Trophoblast cell (in vitro differentiated cells and primary cell): ENCODE measurements around the gene ARHGEF11.

Source experiments
- DNase-seq, 2 donors: peaks; one replicate each; pipeline ENCODE4 v3.0.0-alpha.2; 2016
- H2AFZ ChIP-seq: 2 replicates; pipeline ENCODE4 v1.6.1; 2013; ENCODE audit warnings: low read length, moderate library complexity, mild to moderate bottlenecking; ENCODE audit not compliant: insufficient read depth, poor library complexity
- H2AK5ac ChIP-seq: 2 replicates; pipeline ENCODE4 v1.6.1; 2013; ENCODE audit warnings: mild to moderate bottlenecking, low read length
- H2BK120ac ChIP-seq: 2 replicates; pipeline ENCODE4 v1.6.1; 2013; ENCODE audit warnings: low read length, mild to moderate bottlenecking, moderate library complexity; ENCODE audit not compliant: insufficient read depth, poor library complexity
- H2BK12ac ChIP-seq: 2 replicates; pipeline ENCODE4 v1.6.1; 2013; ENCODE audit warnings: mild to moderate bottlenecking, low read length, moderate library complexity
- H2BK5ac ChIP-seq: 2 replicates; pipeline ENCODE4 v1.6.1; 2013; ENCODE audit warnings: low read length, low read depth, moderate library complexity, mild to moderate bottlenecking; ENCODE audit not compliant: poor library complexity
- H3K14ac ChIP-seq: 2 replicates; pipeline ENCODE4 v1.6.1; 2013; ENCODE audit warnings: mild to moderate bottlenecking, low read length
- H3K18ac ChIP-seq: 2 replicates; pipeline ENCODE4 v1.6.1; 2013; ENCODE audit warnings: mild to moderate bottlenecking, low read length
- H3K23ac ChIP-seq: 2 replicates; pipeline ENCODE4 v1.6.1; 2013; ENCODE audit warnings: low read length
- H3K27ac ChIP-seq: 2 replicates; pipeline ENCODE4 v1.5.1; 2013; ENCODE audit warnings: low read depth, mild to moderate bottlenecking, inconsistent platforms, low read length, moderate library complexity
- H3K27me3 ChIP-seq: 2 replicates; pipeline ENCODE4 v1.6.1; 2013; ENCODE audit warnings: inconsistent platforms, mild to moderate bottlenecking, low read length, moderate library complexity; ENCODE audit not compliant: insufficient read depth
- H3K36me3 ChIP-seq, 2 experiments: 1 replicate in 1 of 2; 2 replicates in 1 of 2; pipeline ENCODE4 v1.6.1; 2013; ENCODE audit warnings: low read length in 2 of 2, mild to moderate bottlenecking in 2 of 2, moderate library complexity in 1 of 2; ENCODE audit not compliant: insufficient read depth in 2 of 2, control insufficient read depth in 1 of 2
- H3K4ac ChIP-seq: 2 replicates; pipeline ENCODE4 v1.6.1; 2013; ENCODE audit warnings: low read depth, mild to moderate bottlenecking, low read length, moderate library complexity
- H3K4me1 ChIP-seq, 2 experiments: 1 replicate in 1 of 2; 2 replicates in 1 of 2; pipeline ENCODE4 v1.6.1; 2013; ENCODE audit warnings: low read length in 2 of 2, mild to moderate bottlenecking in 2 of 2, moderate library complexity in 1 of 2; ENCODE audit not compliant: insufficient read depth in 2 of 2, control insufficient read depth in 1 of 2
- H3K4me2 ChIP-seq: 2 replicates; pipeline ENCODE4 v1.6.1; 2013; ENCODE audit warnings: inconsistent platforms, mild to moderate bottlenecking, low read length, moderate library complexity
- H3K4me3 ChIP-seq: 2 replicates; pipeline ENCODE4 v1.5.1; 2013; ENCODE audit warnings: mild to moderate bottlenecking, low read depth, low read length, inconsistent platforms
- H3K79me1 ChIP-seq: one replicate; pipeline ENCODE4 v1.6.1; 2013; ENCODE audit warnings: low read length
- H3K79me2 ChIP-seq: 2 replicates; pipeline ENCODE4 v1.6.1; 2013; ENCODE audit warnings: low read length, mild to moderate bottlenecking; ENCODE audit not compliant: control insufficient read depth, insufficient read depth, poor library complexity
- H3K9ac ChIP-seq: 2 replicates; pipeline ENCODE4 v1.6.1; 2013; ENCODE audit warnings: mild to moderate bottlenecking, low read length
- H3K9me3 ChIP-seq: 2 replicates; pipeline ENCODE4 v1.6.1; 2013; ENCODE audit warnings: low read depth, mild to moderate bottlenecking, control low read depth, inconsistent platforms, low read length; ENCODE audit not compliant: insufficient read depth
- H4K12ac ChIP-seq: 2 replicates; pipeline ENCODE4 v1.6.1; 2013; ENCODE audit warnings: low read depth, mild to moderate bottlenecking, low read length, moderate library complexity
- H4K8ac ChIP-seq: 2 replicates; pipeline ENCODE4 v1.6.1; 2013; ENCODE audit warnings: low read depth, mild to moderate bottlenecking, low read length, moderate library complexity
- H4K91ac ChIP-seq: one replicate; pipeline ENCODE4 v1.6.1; 2013; ENCODE audit warnings: low read depth, mild to moderate bottlenecking, low read length, moderate library complexity
- whole genome bisulfite sequencing: extraction: QIAGEN DNeasy Blood & Tissue Kit; methylation state at CpG from one replicate; pipeline ENCODE4 v1.1.7; 2013; ENCODE audit warnings: missing lambda C conversion rate; ENCODE audit not compliant: insufficient read length, insufficient coverage; ENCODE audit errors: extremely low coverage; 5-methylcytosine and 5-hydroxymethylcytosine counted together

ARHGEF11 gene

DNA sequence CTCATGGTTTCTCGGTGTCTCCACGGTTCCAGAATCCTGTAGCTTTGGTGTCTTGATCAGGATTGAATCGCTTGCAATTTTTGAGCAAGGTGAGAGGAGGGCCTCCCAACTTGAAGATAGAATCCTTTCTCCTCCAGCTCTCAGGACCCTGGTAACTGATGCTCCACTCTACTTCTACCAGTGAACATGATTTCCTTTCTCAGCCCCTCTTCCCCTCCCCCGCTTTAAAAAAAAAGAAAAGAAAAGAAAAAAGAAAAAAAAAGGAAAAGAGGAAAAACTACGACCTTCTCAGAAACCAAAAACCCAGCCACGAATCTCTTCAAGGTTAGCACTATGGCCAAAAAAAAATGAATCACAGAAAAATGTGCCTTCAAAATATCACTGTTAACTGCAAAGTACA, 1.2 kb downstream of the ARHGEF11 start:
- H2BK120ac ChIP-seq, result no peak overlapping the region
- H3K4me3 ChIP-seq, result no peak overlapping the region
- no peak overlapping the region for H2BK5ac ChIP-seq
- peaks cover 11 to 14% of the 10 kb centered on the region in 2 experiments for H3K4me1 ChIP-seq
- H2BK12ac ChIP-seq, result no peak overlapping the region
- DNase-seq, result no peak
- no peak overlapping the region for H3K18ac ChIP-seq
- H2AK5ac ChIP-seq, result no peak overlapping the region
- peaks cover 10% of the 10 kb centered on the region for H3K79me1 ChIP-seq
- H3K4ac ChIP-seq, result peak overlapping the region; percentile 27
- H4K8ac ChIP-seq, result no peak overlapping the region
- no CpG with 5 or more reads among the region's 6 CpGs for WGBS
- no peak overlapping the region for H4K91ac ChIP-seq
- no peak overlapping the region for H2AFZ ChIP-seq
- no peak overlapping the region for H3K23ac ChIP-seq
- no peak overlapping the region for H3K27ac ChIP-seq
- peaks cover 12% of the 10 kb centered on the region for H3K79me2 ChIP-seq
- no peaks in the 10 kb centered on the region for H3K27me3 ChIP-seq
- H3K9me3 ChIP-seq, result no peaks in the 10 kb centered on the region
- no peak overlapping the region for H3K9ac ChIP-seq
- H3K36me3 ChIP-seq, result no peaks in the 10 kb centered on the region
- H3K14ac ChIP-seq, result no peak overlapping the region
- H4K12ac ChIP-seq, result no peak overlapping the region
- H3K4me2 ChIP-seq, result peak overlapping the region; percentile 36

DNA sequence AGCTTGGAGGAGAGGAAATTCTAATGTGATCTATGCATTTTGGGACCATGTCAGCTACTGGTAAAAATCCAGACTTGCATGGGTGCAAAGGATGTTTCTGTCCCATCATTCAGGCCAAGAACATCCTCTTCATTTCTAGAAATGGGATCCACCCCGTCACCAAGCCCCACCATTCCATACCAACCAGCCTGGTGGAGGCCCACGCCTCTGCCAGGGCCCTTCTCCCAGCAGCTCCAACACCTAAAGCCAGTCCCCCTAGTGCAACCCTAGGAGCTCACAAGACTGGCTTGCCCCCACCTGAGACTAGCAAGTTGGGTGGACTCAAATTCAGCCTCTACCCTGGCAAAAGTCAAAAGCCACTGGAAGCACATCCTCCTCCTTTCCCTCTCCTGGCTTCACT, 1.9 kb downstream of the ARHGEF11 start:
- Histone ChIP-seq H3K9ac (no peak overlapping the region), H2AK5ac (peak overlapping the region; percentile 51), H3K9me3 (no peaks in the 10 kb centered on the region), H3K23ac (no peak overlapping the region), H3K79me1 (peaks cover 10% of the 10 kb centered on the region), H3K4me1 (peaks cover 11 to 14% of the 10 kb centered on the region in 2 experiments), H3K36me3 (no peaks in the 10 kb centered on the region), H4K12ac (no peak overlapping the region), H3K4ac (peak overlapping the region; percentile 78), H3K4me3 (no peak overlapping the region), H4K8ac (no peak overlapping the region), H3K4me2 (peak overlapping the region; percentile 36), H3K18ac (peak overlapping the region; percentile 52), H3K14ac (no peak overlapping the region), H3K79me2 (peaks cover 12% of the 10 kb centered on the region), H2BK120ac (no peak overlapping the region), H3K27ac (no peak overlapping the region), H2BK12ac (no peak overlapping the region), H4K91ac (no peak overlapping the region), H2BK5ac (no peak overlapping the region), H3K27me3 (no peaks in the 10 kb centered on the region), H2AFZ (no peak overlapping the region)
- no CpG with 5 or more reads among the region's 2 CpGs for WGBS
- no peak for DNase-seq

DNA sequence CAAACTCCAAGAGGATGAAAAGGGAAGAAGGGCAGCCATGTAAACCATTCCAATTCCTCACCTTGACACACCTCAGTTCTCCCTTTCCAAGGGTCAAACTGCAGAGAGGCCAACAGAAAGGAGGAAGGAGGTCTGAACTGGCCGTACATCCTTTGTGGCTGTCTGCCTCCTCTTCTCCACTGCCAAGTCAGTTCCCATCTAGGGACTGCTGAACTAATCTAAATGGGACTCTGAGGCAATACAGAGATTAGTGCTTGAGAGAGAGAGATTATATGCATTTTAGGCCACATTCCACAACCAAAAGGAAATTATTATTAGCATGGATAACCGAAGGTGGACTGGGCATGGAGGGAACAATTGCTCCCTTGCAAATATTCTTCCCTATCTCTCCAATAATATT, 2.7 kb downstream of the ARHGEF11 start:
- Histone ChIP-seq H2BK5ac (no peak overlapping the region), H3K4ac (no peak overlapping the region), H3K9me3 (no peaks in the 10 kb centered on the region), H2BK120ac (no peak overlapping the region), H2AFZ (no peak overlapping the region), H2BK12ac (no peak overlapping the region), H3K23ac (no peak overlapping the region), H3K14ac (no peak overlapping the region), H3K4me3 (no peak overlapping the region), H3K18ac (no peak overlapping the region), H2AK5ac (no peak overlapping the region), H3K79me2 (peaks cover 12% of the 10 kb centered on the region), H4K91ac (no peak overlapping the region), H4K12ac (no peak overlapping the region), H3K4me2 (no peak overlapping the region), H3K4me1 (peaks cover 11 to 14% of the 10 kb centered on the region in 2 experiments), H3K9ac (no peak overlapping the region), H3K79me1 (peaks cover 10% of the 10 kb centered on the region), H3K27ac (no peak overlapping the region), H3K36me3 (no peaks in the 10 kb centered on the region), H4K8ac (no peak overlapping the region), H3K27me3 (no peaks in the 10 kb centered on the region)
- no peak for DNase-seq
- no CpG with 5 or more reads among the region's 2 CpGs for WGBS

DNA sequence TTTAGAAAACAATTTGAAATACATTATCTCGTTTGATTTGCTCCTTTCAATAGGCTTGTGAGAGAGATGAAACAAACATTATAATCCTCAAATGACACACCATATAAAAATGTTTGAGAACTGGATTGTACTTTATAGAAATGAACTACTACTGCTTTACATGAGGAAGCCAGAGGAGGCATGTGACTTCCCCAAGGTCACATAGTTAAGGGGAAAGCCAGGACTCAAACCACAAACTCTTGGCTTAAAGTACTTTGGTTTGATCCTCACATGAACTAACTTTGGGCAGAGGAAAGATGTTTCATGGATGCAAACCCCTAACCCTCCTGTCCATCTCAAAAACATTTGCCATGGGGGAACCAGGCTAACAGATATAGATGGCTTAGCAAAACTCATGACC, 4.7 kb downstream of the ARHGEF11 start:
- Histone ChIP-seq H4K12ac (no peak overlapping the region), H3K79me2 (peaks cover 10% of the 10 kb centered on the region), H3K9ac (no peak overlapping the region), H3K4ac (no peak overlapping the region), H4K91ac (no peak overlapping the region), H2BK120ac (no peak overlapping the region), H2AFZ (no peak overlapping the region), H2BK5ac (no peak overlapping the region), H3K14ac (no peak overlapping the region), H3K79me1 (peaks cover 5% of the 10 kb centered on the region), H2AK5ac (no peak overlapping the region), H3K18ac (no peak overlapping the region), H3K9me3 (no peaks in the 10 kb centered on the region), H3K4me3 (no peak overlapping the region), H3K27me3 (no peaks in the 10 kb centered on the region), H4K8ac (no peak overlapping the region), H3K27ac (no peak overlapping the region), H3K4me1 (peaks cover 11 to 14% of the 10 kb centered on the region in 2 experiments), H2BK12ac (no peak overlapping the region), H3K4me2 (no peak overlapping the region), H3K23ac (no peak overlapping the region), H3K36me3 (no peaks in the 10 kb centered on the region)
- DNase-seq, result no peak
- WGBS, result no CpG with 5 or more reads among the region's 1 CpG
